ENCODE data around the gene FAM50A.
"Not testable (repeated sequence)": the region's sequence is repeated elsewhere in the genome, so short reads cannot be mapped to it uniquely, and the experiment has no call there.

The FAM50A gene

DNA sequence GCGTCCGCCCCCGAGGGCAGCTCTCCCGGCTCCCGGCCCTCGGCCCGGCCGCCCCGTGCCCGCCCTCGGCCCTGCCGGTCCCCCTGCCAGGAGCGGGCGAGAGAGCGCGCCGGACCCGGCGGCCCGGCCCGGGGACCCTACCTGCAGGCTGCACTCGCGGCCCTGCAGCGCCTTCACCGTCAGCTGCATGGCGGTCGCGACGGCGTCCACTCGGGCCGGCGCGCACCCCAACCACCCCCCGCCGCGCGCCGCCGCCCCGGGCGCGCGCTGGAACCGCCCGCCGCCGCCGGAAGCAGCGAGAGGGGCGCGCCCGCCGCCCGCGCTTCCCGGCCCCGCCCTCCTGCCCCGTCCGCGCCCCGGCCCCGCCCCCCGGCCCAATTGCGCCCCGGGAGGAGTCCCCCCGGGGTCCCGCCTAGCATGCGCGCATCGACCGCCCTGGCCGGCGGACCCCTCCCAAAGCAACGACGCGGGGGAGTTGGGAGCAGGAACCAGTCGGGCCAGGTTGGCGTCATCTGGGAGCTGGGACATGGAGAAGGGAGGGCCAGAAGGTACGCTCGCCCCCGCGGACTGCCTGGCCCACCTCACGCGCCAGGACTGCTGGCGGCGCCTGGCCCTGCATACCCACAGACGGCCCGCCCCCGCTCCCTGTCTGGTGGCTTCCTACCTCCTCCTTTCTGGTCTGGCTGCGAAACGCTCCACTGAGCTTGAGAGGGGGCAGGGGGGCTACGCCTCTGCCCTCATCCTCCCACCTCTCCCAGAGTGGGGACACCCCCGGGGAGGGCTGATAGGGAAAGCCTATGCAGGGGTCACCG lies 42.7 kb downstream of the FAM50A start, which contains the start of gene UBL4A:
Gene UBL4A (minus strand): TSS at position 220 of the 812 bp plus-strand sequence. CDS start 31 bp downstream, at position 189.
- Mint-ChIP-seq H3K36me3 (ENCODE audit: low read depth) (peaks cover 55% of the 10 kb centered on the region), H3K27ac (peak within 1 kb of the TSS; percentile 85), H3K9me3 (no peaks in the 10 kb centered on the region), H3K27me3 (peaks cover 17% of the 10 kb centered on the region), H3K4me3 (peak within 1 kb of the TSS; percentile 78), H3K4me1 (ENCODE audit: low read depth) (peaks cover 42% of the 10 kb centered on the region)
- DNase-seq = peak; percentile 77

GRCh38 chrX:154487518-154488290 lies 43.8 kb downstream of the FAM50A start:
- Mint-ChIP-seq H3K4me3 (peak overlapping the region; percentile 77), H3K9me3 (no peaks in the 10 kb centered on the region), H3K4me1 (ENCODE audit: low read depth) (peaks cover 42% of the 10 kb centered on the region), H3K27me3 (peaks cover 8% of the 10 kb centered on the region), H3K27ac (no peak overlapping the region), H3K36me3 (ENCODE audit: low read depth) (peaks cover 55% of the 10 kb centered on the region)
- no peak for DNase-seq

DNA sequence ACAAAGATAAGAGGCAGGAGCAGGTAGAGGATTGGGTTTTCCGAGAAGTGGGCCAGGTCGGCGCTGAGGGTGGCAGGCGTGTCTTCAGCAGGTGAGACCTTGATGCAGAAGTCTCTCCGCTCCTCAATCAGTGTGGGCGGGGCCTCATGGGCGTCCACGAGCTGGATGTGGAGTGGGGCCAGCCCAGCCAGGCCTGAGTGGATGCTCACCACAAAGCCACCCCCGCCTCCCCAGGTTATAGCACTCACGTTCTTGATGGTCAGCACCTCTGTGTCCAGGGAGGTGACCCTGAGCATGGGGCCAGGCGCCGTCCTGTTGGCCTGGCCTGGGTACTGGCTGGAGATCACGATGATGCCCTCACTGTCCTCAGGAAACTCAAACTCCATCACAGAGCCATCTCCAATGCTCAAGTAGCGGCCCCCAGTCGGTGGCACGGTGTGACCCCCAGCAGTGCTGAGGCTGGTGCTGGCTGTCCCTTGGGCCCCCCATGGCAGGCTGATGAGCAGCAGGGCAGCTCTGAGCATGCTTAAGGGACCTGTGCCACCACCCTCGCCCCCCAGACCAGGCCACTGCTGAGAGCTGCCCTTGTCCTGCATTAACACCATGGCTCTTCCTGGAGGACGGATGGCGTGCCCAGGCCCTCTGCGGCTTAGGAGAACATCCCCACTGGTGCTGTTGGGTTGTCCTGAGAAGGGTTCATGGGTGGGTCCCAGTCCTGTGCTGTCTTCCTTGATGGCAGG lies 44.6 kb downstream of the FAM50A start:
- H3K9me3 Mint-ChIP-seq = no peaks in the 10 kb centered on the region
- no peak overlapping the region for H3K27ac Mint-ChIP-seq
- H3K36me3 Mint-ChIP-seq (ENCODE audit: low read depth) = peaks cover 50% of the 10 kb centered on the region
- H3K4me1 Mint-ChIP-seq (ENCODE audit: low read depth) = peaks cover 38% of the 10 kb centered on the region
- H3K27me3 Mint-ChIP-seq = peaks cover 7% of the 10 kb centered on the region
- no peak for DNase-seq
- H3K4me3 Mint-ChIP-seq = no peak overlapping the region

DNA sequence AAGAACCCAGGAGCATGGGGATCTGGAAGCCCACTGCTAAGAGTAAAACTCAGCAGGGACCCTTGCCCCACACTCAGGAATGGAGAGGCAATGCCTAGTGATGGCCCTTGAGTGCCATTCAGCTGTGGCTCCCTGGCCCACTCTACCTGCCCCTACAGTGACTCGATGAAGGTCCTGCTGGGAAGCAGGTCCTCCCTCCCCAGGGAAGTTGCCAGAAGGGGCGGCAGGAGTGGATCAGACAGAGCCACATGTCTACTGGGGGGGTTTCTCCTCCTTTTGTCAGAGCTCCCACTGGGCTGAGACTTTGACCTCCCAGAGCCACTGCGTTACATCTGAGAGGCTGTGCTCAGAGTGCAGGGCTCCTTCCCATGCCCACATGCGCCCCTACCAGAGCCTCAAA lies 45.2 kb downstream of the FAM50A start:
- no peaks in the 10 kb centered on the region for H3K9me3 Mint-ChIP-seq
- DNase-seq = no peak
- peak overlapping the region; percentile 86 for H3K4me3 Mint-ChIP-seq
- peak overlapping the region; percentile 91 for H3K27ac Mint-ChIP-seq
- peaks cover 44% of the 10 kb centered on the region for H3K36me3 Mint-ChIP-seq (ENCODE audit: low read depth)
- peaks cover 32% of the 10 kb centered on the region for H3K4me1 Mint-ChIP-seq (ENCODE audit: low read depth)
- peaks cover 4% of the 10 kb centered on the region for H3K27me3 Mint-ChIP-seq

DNA sequence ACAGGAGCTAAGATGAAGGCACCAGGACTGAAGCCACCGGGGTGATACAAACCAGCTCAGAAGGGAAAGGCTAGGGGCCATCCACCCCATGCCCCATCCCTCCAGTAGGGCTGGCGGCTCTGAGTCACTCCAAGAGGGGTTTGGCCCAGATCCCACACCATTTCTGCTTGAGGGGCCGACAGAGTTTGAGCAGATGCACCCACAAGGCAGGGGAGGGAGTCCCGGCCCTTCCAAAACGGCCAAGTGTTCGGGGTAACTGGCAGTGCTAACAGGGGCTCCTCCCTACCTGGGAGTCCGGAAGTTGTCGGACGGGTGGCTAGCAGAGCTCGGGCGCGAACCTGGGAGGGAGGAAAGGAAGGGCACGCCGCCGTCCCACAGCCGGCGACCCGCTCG lies 46.1 kb downstream of the FAM50A start:
- peaks cover 35% of the 10 kb centered on the region for H3K36me3 Mint-ChIP-seq (ENCODE audit: low read depth)
- peaks cover 4% of the 10 kb centered on the region for H3K27me3 Mint-ChIP-seq
- peak overlapping the region; percentile 86 for H3K4me3 Mint-ChIP-seq
- no peak for DNase-seq
- peak overlapping the region; percentile 91 for H3K27ac Mint-ChIP-seq
- H3K9me3 Mint-ChIP-seq = no peaks in the 10 kb centered on the region
- peaks cover 27% of the 10 kb centered on the region for H3K4me1 Mint-ChIP-seq (ENCODE audit: low read depth)

GRCh38 chrX:154490414-154491083 lies 46.6 kb downstream of the FAM50A start, which contains the start of gene SLC10A3:
Gene SLC10A3, minus strand, starts transcription at chrX:154490629. Its CDS starts 1,689 bp downstream, at chrX:154488940.
- Mint-ChIP-seq H3K27ac (peak within 1 kb of the TSS; percentile 92), H3K36me3 (ENCODE audit: low read depth) (peaks cover 30% of the 10 kb centered on the region), H3K4me3 (peak within 1 kb of the TSS; percentile 87), H3K9me3 (no peaks in the 10 kb centered on the region), H3K4me1 (ENCODE audit: low read depth) (peaks cover 25% of the 10 kb centered on the region), H3K27me3 (peaks cover 4% of the 10 kb centered on the region)
- peak; percentile 89 for DNase-seq

DNA sequence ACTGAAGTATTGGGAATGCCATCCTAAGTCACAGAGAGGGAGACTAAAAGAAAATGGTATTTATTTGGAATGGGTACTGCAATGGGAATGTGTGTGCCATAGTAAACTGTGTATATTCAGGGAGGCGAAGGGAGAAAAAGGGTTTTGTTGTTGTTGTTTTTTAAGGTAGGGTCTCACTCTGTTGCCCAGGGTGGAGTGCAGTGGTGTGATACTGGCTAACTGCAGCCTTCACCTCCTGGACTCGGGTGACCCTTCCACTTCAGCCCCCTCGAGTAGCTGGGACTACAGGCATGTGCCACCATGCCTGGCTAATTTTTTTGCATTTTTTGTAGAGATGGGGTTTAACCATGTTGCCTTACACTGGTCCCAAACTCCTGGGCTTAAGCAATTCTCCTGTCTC lies 50.8 kb downstream of the FAM50A start:
- no peaks in the 10 kb centered on the region for H3K9me3 Mint-ChIP-seq
- no peak for DNase-seq
- peaks cover 4% of the 10 kb centered on the region for H3K36me3 Mint-ChIP-seq (ENCODE audit: low read depth)
- H3K27ac Mint-ChIP-seq = no peak overlapping the region
- H3K4me3 Mint-ChIP-seq = no peak overlapping the region
- H3K27me3 Mint-ChIP-seq = peaks cover 9% of the 10 kb centered on the region
- H3K4me1 Mint-ChIP-seq (ENCODE audit: low read depth) = peaks cover 4% of the 10 kb centered on the region

DNA sequence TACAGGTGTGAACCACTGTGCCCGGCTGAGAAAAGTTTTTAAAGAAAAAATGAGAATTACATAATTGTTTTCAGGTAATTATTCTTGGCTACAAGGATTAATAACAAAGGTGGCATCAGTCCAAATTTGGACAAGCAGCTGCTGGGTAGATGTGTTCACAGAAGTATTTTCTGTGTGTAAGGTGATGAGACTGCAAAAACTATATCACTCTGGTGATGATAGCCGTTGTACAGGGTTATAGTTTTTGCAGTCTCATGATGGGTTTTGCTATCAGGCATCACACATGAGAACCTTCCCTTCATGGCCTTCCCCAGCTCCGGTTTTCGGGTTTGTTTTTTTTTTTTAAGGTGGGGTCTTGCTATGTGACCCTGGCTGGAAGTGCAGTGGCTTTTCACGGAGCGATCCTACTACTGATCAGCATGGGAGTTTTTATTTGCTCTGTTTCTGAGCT lies 51.6 kb downstream of the FAM50A start:
- Mint-ChIP-seq H3K4me1 (ENCODE audit: low read depth) (peaks cover 3% of the 10 kb centered on the region), H3K4me3 (no peak overlapping the region)

GRCh38 chrX:154496591-154497137 lies 52.7 kb downstream of the FAM50A start:
- not testable (repeated sequence) for H3K27me3 Mint-ChIP-seq; H3K27ac Mint-ChIP-seq; H3K4me3 Mint-ChIP-seq; DNase-seq; H3K36me3 Mint-ChIP-seq (ENCODE audit: low read depth); H3K9me3 Mint-ChIP-seq; H3K4me1 Mint-ChIP-seq (ENCODE audit: low read depth)

More for the DNA sequence above, 51.6 kb downstream of the FAM50A start:
- Mint-ChIP-seq H3K36me3 (ENCODE audit: low read depth) (no peaks in the 10 kb centered on the region), H3K27me3 (peaks cover 9% of the 10 kb centered on the region), H3K9me3 (no peaks in the 10 kb centered on the region), H3K27ac (no peak overlapping the region)
- DNase-seq = no peak
